Activated naive CD8-positive, alpha-beta T cell treated with anti-CD3 and anti-CD28 coated beads, Interleukin-2, amount 10 ng/mL, durations not matched to agents 7 days and 5 days (primary cell): ENCODE results near the gene CREG2. TPM values are rescaled to one million over a fixed set of nuclear protein-coding genes. Genes with fewer than 3 reads are reported as not detected.
"Not testable (repeated sequence)": the region's sequence is repeated elsewhere in the genome, so short reads cannot be mapped to it uniquely, and the experiment has no call there.

Experiments
- ATAC-seq: fragments of 150-1000 bp; cut with Tn5 transposase; one replicate; pipeline ENCODE4 v1.10.0; 2021; ENCODE audit warnings: low read depth, moderate library complexity
- POLR2A ChIA-PET: fragments of 350-600 bp; sonication (Branson Sonifier 250); formaldehyde crosslinking; loops from one replicate; lab custom pipeline; 2021; ENCODE audit warnings: antibody characterized with exemption; lab: Charles Lee
- DNase-seq: peaks from one replicate; pipeline ENCODE4 v3.0.0; 2021
- H3K27ac Mint-ChIP-seq: one replicate; pipeline ENCODE4 v1.8.0; 2022; ENCODE audit warnings: mild to moderate bottlenecking, mixed read lengths
- H3K27me3 Mint-ChIP-seq: one replicate; pipeline ENCODE4 v1.8.0; 2022; ENCODE audit warnings: mild to moderate bottlenecking, moderate library complexity, mixed read lengths
- H3K36me3 Mint-ChIP-seq: one replicate; pipeline ENCODE4 v1.8.0; 2021; ENCODE audit warnings: mild to moderate bottlenecking, mixed read lengths
- H3K4me1 Mint-ChIP-seq: one replicate; pipeline ENCODE4 v1.8.0; 2021; ENCODE audit warnings: mixed read lengths
- H3K4me3 Mint-ChIP-seq: one replicate; pipeline ENCODE4 v1.8.0; 2022; ENCODE audit warnings: mild to moderate bottlenecking, moderate library complexity, mixed read lengths
- H3K9me3 Mint-ChIP-seq: one replicate; pipeline ENCODE4 v1.8.0; 2021; ENCODE audit warnings: mixed read lengths
- total RNA-seq, 2 experiments: library from RNA; stranded (reverse); gene quantifications; one replicate each; pipeline ENCODE4 v1.2.3, GENCODE V29; 2021

Gene CREG2
- total RNA-seq, 2 experiments from 2014 or later = not detected

DNA sequence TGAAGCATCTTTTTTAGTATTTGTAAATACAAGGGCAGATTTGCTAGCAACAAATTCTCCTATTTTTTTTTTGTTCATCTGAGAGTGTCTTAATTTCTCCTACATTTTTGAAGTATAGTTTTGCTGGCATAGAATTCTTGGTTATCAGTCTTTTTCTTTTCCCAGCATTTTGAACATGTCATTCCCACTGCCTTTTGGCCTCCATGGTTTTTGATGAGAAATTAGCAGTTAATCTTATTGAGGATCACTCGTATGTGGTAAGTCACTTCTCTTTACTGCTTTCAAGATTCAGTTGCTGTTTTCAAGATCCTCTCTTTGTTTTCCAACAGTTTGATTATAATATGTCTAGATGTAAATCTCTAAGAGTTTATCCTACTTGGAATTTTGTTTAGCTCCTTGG lies 61.9 kb downstream of the CREG2 start:
- POLR2A ChIA-PET = interaction anchor here (0.5 to 1.3 kb wide), 2 partner anchors 18 to 738 kb away, joined by 3 read pairs; no protein-coding TSS in a partner anchor

DNA sequence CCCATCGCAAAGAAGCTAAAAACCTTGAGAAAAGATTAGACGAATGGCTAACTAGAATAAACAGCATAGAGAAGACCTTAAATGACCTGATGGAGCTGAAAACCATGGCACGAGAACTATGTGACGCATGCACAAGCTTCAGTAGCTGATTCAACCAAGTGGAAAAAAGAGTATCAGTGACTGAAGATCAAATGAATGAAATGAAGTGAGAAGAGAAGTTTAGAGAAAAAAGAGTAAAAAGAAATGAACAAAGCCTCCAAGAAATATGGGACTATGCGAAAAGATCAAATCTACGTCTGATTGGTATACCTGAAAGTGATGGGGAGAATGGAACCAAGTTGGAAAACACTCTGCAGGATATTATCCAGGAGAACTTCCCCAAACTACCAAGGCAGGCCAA lies 70.7 kb downstream of the CREG2 start:
- H3K4me3 Mint-ChIP-seq, POLR2A ChIA-PET, H3K27ac Mint-ChIP-seq, ATAC-seq, DNase-seq, H3K27me3 Mint-ChIP-seq: not testable (repeated sequence)
- Mint-ChIP-seq H3K9me3 (peaks cover 13% of the 10 kb centered on the region), H3K4me1 (peaks cover 18% of the 10 kb centered on the region), H3K36me3 (peaks cover 16% of the 10 kb centered on the region)

More for the DNA sequence above, 61.9 kb downstream of the CREG2 start:
- H3K27ac Mint-ChIP-seq = no peak overlapping the region
- H3K4me3 Mint-ChIP-seq = no peak overlapping the region
- H3K36me3 Mint-ChIP-seq = peaks cover 4% of the 10 kb centered on the region
- ATAC-seq (no peak), DNase-seq (no peak)
- peaks cover 3% of the 10 kb centered on the region for H3K9me3 Mint-ChIP-seq
- H3K27me3 Mint-ChIP-seq = no peaks in the 10 kb centered on the region
- H3K4me1 Mint-ChIP-seq = peaks cover 8% of the 10 kb centered on the region

DNA sequence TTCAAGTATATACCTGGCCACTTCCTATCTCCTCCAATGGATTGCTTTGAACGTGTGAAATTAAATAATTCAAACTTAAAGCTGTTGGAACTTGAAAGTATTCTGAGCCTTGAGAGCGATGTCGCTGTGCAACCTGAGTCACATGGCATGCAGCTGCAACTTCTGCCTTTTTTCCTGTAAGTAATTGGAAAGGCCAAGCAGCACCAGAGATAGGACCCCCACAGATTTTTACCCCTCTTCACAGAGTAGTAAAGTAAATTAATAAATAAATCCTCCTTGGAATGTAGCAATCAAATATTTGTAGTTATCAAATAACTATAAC lies 75.6 kb downstream of the CREG2 start:
- POLR2A ChIA-PET = interaction anchor here (0.7 to 1.4 kb wide), 3 partner anchors 17 to 58 kb away, joined by 3 to 9 read pairs (median 5); no protein-coding TSS in a partner anchor
- ATAC-seq = no peak
- H3K27me3 Mint-ChIP-seq = no peaks in the 10 kb centered on the region
- peak overlapping the region; percentile 59 for H3K27ac Mint-ChIP-seq
- H3K4me3 Mint-ChIP-seq = peak overlapping the region; percentile 49
- no peak for DNase-seq
- H3K9me3 Mint-ChIP-seq = peaks cover 3% of the 10 kb centered on the region
- H3K4me1 Mint-ChIP-seq = peaks cover 33% of the 10 kb centered on the region
- H3K36me3 Mint-ChIP-seq = peaks cover 6% of the 10 kb centered on the region

DNA sequence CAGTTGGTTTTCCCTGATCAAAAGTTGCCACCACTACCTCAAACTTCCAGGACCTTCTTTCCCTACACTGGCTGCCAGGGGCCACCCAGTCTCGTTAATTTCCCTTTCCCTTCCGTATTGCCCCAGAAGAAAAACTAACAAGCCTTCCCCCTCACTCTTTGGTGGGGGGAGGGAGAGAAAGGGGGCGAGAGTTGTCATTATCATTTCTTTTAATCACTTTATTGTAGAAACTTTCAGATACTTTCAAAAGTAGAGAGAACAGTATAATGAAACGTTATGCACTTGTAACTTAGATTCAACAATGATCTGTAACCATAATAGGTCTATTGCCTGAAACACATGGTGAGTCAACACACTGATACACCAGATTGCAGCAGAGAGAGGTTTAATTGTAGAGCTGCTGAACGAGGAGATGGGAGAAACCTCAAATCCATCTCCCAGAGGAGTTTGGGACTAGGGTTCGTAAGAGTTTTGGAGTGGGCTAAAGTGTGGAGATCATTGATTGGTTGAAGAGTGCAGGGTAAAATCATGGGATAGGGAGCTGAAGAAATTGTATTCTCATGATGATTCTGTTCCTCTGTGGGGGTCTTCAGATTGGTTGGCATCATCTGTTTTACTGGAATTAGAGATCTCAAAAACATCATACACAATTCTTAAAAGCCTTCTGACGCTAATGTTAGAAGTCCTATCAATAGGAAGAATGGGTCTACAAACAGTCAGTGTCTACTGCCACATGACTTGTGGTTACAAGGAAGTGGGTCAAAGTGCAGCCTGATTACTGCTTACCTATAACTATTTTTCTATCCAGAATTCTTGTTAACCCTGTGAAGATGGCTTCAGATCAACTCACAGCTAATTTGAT lies 76.2 kb downstream of the CREG2 start:
- POLR2A ChIA-PET = interaction anchor here (0.7 to 1.4 kb wide), 4 partner anchors 17 to 309 kb away, joined by 3 to 9 read pairs (median 4); partner anchors contain the start of gene RPL31
- Mint-ChIP-seq H3K27ac (peak overlapping the region; percentile 59), H3K27me3 (no peaks in the 10 kb centered on the region), H3K36me3 (peaks cover 7% of the 10 kb centered on the region), H3K9me3 (no peaks in the 10 kb centered on the region), H3K4me1 (peaks cover 33% of the 10 kb centered on the region), H3K4me3 (peak overlapping the region; percentile 49)
- ATAC-seq (no peak), DNase-seq (no peak)

DNA sequence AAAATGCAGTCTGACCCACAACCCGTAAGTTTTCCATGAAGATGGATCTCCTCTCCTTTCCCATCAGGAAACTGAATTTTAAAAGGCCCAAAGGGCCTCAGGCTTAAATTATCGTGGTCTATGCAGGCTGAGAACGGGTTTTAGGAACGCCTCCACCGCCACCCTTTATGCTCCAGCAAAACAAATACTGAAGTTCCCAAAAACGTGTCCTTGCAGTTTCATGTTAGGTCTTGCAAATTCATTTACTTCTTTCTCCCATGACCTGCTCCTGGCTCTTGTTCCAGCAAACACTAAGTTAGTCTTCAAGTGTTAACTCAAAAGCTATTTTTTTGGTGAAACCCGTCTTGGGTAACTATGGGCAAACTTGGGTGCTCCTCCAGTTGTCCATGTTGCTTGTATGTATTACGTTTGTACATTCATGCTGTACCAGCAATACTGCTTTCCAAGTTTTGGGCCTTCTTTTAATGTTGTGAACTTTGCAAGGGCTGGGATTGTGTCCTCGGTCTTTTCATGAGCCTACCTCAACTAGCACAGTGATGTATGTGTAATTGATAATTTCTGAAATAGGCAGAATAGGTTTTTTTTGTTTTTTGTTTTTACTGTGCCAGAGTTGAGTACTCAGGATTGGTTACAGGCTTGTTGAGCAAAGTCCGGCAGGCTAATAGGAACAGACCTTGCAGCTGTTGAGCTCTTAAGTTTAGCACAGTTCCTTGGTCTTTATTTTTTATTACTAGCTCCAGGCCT lies 77.0 kb downstream of the CREG2 start:
- Mint-ChIP-seq H3K36me3 (peaks cover 15% of the 10 kb centered on the region), H3K4me1 (peaks cover 35% of the 10 kb centered on the region), H3K4me3 (peak overlapping the region; percentile 8), H3K9me3 (no peaks in the 10 kb centered on the region), H3K27me3 (no peaks in the 10 kb centered on the region), H3K27ac (peak overlapping the region; percentile 22)
- POLR2A ChIA-PET = interaction anchor here (1.0 to 2.5 kb wide), 2 partner anchors 57 to 308 kb away, joined by 3 to 28 read pairs; partner anchors contain the start of genes CNOT11 and RPL31
- DNase-seq (no peak), ATAC-seq (no peak)

DNA sequence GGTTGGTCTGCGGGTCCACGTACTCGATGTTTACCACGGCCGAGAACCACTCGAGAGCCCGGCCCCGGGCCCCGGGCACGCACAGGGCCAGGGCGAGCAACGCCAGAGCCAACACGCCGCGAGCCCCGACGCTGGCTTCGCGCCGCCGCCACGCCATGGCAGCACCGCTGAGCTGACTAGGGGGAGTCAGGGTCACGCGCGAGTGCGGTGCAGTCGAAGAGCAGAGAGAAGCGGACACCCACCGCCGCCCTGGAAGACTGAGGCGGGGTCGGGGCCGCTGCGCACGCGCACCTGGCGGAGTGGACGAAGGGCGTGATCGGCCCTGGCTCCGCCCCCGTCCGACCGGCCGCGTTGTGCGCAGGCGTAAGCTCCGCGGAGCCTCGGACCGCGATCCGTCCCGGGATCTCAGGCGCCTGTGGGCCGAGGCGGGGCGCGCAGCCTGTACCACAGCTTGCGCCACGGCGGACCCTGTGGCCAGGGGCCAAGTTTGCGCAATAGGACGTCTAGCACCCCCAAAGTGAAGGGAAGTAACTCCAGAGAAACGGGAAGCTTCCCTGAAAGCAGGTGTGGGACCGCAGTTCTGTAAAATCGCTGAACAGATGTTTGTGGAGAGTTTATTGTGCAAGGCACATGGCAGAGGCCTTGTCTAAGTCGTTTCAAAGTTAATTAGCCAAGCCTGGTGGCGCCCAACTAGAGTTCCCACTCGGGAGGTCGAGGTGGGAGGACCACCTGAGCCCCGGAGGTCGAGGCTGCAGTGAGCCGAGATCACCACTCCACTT lies 78.7 kb downstream of the CREG2 start, which contains the start of gene RNF149:
Gene RNF149 (minus strand): TSS at position 270 of the 779 bp plus-strand sequence. CDS start 113 bp downstream, at position 157.
- DNase-seq (peak; percentile 97), ATAC-seq (peak; percentile 78)
- H3K4me1 Mint-ChIP-seq = peaks cover 50% of the 10 kb centered on the region
- no peaks in the 10 kb centered on the region for H3K27me3 Mint-ChIP-seq
- no peaks in the 10 kb centered on the region for H3K9me3 Mint-ChIP-seq
- POLR2A ChIA-PET = interaction anchor here (0.6 to 2.5 kb wide), 18 partner anchors 9 to 392 kb away, joined by 3 to 32 read pairs (median 5); partner anchors contain the start of genes CNOT11, CREG2 and RFX8
- peaks cover 19% of the 10 kb centered on the region for H3K36me3 Mint-ChIP-seq
- peak within 1 kb of the TSS; percentile 98 for H3K4me3 Mint-ChIP-seq
- peak within 1 kb of the TSS; percentile 96 for H3K27ac Mint-ChIP-seq

DNA sequence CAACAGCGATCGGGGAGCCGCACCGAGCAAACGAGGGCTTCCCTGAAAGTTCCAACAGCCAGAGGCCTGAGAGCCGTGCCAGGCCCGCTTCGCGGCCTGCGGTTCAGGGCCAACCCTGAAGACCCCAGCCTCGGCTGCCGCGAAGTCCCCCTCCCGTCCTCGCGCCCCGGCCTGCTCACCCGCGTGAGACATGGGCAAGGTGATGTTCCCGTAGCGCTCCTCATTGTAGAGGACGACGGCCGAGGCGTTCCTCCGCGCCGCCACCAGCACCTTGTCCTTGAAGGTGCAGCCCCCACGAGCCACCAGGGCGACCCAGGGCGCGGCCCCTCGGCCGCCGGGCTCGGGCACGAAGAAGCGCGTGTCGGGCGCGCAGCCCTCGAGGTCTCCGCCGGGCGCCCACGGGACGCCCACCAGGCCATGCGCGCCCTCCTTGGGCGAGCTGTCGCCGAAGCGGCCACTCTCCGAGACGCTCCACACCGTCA lies 79.3 kb downstream of the CREG2 start:
- ATAC-seq (peak; percentile 22), DNase-seq (no peak)
- Mint-ChIP-seq H3K27ac (peak overlapping the region; percentile 96), H3K27me3 (no peaks in the 10 kb centered on the region), H3K9me3 (no peaks in the 10 kb centered on the region), H3K36me3 (peaks cover 22% of the 10 kb centered on the region), H3K4me3 (peak overlapping the region; percentile 98), H3K4me1 (peaks cover 52% of the 10 kb centered on the region)
- POLR2A ChIA-PET = interaction anchor here (0.8 to 2.5 kb wide), 13 partner anchors 10 to 167 kb away, joined by 3 to 32 read pairs (median 5); partner anchors contain the start of genes CNOT11 and RFX8

DNA sequence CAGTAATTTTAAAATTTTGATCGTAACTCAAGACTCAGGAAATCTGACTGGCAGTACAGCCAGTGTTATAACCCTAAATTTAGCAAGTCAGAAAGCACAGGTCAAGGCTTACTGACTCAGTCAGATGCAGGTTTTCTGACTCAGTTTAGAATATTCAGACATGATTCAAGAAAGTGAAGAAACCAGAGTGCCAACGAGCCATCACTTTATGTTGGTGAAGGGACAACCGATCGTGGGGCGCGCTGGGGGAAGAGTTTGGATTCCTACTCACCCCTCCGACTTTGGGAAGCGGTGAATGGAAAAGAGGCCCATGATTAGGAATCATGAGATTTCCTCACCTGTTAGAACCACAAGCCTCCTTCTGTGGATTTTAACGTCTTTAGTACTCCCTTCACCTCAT lies 79.8 kb downstream of the CREG2 start:
- Mint-ChIP-seq H3K9me3 (no peaks in the 10 kb centered on the region), H3K4me3 (peak overlapping the region; percentile 98), H3K27me3 (no peaks in the 10 kb centered on the region), H3K27ac (peak overlapping the region; percentile 96), H3K4me1 (peaks cover 56% of the 10 kb centered on the region), H3K36me3 (peaks cover 25% of the 10 kb centered on the region)
- ATAC-seq = no peak
- POLR2A ChIA-PET = interaction anchor here (1.0 to 2.5 kb wide), 8 partner anchors 15 to 54 kb away, joined by 3 to 32 read pairs (median 12); partner anchors contain the start of gene CNOT11
- DNase-seq = no peak

DNA sequence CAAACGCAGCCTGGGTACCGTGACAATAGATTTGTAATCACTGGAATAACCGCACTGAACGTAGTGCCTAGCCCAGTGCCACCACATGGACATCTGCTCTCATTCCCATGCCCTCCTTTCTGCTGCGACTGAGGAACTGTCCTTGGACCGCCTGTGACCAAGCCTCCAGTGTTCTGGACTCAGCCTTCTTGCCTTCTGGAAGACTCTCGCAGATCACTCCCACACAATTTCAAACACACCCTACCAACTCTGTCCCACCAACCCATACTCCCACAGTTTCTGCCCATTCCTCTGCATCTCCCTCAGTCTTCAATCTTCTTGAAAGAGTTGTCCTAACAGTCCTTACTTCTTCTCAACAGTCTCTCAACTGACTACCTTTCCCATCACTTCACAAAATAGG lies 80.9 kb downstream of the CREG2 start:
- no peak for DNase-seq
- peaks cover 30% of the 10 kb centered on the region for H3K36me3 Mint-ChIP-seq
- peak overlapping the region; percentile 96 for H3K27ac Mint-ChIP-seq
- no peak for ATAC-seq
- peaks cover 58% of the 10 kb centered on the region for H3K4me1 Mint-ChIP-seq
- no peaks in the 10 kb centered on the region for H3K9me3 Mint-ChIP-seq
- H3K4me3 Mint-ChIP-seq = peak overlapping the region; percentile 98
- no peaks in the 10 kb centered on the region for H3K27me3 Mint-ChIP-seq
- POLR2A ChIA-PET = interaction anchor here (0.6 to 1.3 kb wide), 7 partner anchors 19 to 1431 kb away, joined by 3 to 14 read pairs (median 5); partner anchors contain the start of gene CNOT11

DNA sequence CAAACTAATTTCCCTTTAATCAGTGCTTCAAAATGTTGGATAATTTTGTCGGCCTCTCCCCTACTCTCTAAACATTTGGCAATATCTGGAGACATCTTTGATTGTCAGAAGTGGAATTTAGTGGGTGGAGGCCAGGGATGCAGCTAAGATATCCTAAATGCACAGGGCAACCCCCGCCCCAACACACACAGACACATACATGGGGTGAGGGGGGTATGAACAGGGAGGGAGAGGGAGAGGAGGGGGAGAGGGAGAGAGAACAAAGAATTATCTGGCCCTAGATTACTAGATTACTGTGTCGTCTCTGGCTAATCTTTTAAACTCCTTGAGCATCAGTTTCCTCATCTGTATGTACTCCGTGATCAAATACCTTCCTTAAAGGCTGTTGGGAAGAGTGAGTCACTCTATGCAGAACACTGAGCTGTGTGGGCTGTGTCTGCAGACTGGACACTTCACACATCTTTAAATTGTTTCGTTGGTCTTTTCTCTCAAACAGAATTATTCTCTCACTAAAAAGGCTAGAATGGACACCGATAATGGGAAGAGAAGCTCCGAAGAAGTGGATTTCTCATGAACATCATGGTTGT lies 81.7 kb downstream of the CREG2 start:
- Mint-ChIP-seq H3K27me3 (no peaks in the 10 kb centered on the region), H3K9me3 (no peaks in the 10 kb centered on the region), H3K4me3 (peak overlapping the region; percentile 98), H3K4me1 (peaks cover 55% of the 10 kb centered on the region), H3K36me3 (peaks cover 30% of the 10 kb centered on the region), H3K27ac (peak overlapping the region; percentile 96)
- POLR2A ChIA-PET = interaction anchor here (0.6 kb wide), 1 partner anchor 1431 kb away, joined by 3 read pairs; no protein-coding TSS in a partner anchor
- ATAC-seq = no peak
- no peak for DNase-seq

DNA sequence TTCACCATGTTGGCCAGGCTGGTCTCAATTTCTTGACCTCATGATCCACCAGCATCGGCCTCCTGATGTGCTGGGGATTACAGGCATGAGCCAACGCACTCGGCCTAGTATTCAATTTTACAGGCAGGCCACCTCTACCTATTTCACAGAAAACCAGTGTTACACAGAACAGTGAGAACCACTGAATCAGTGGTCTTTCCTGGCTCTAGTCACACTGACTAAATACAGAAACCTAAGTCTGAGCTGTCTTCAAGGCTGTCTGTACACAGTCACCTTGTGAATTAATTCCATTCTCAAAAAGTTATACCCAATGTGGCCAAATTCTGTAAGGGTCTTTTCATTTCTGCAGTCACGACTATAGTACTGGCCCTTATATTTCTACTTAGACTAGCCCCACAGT lies 82.3 kb downstream of the CREG2 start:
- Mint-ChIP-seq H3K36me3 (peaks cover 31% of the 10 kb centered on the region), H3K27ac (peak overlapping the region; percentile 50), H3K27me3 (no peaks in the 10 kb centered on the region), H3K9me3 (no peaks in the 10 kb centered on the region), H3K4me1 (peaks cover 52% of the 10 kb centered on the region), H3K4me3 (peak overlapping the region; percentile 98)
- ATAC-seq (no peak), DNase-seq (no peak)
- POLR2A ChIA-PET = no interaction called here

DNA sequence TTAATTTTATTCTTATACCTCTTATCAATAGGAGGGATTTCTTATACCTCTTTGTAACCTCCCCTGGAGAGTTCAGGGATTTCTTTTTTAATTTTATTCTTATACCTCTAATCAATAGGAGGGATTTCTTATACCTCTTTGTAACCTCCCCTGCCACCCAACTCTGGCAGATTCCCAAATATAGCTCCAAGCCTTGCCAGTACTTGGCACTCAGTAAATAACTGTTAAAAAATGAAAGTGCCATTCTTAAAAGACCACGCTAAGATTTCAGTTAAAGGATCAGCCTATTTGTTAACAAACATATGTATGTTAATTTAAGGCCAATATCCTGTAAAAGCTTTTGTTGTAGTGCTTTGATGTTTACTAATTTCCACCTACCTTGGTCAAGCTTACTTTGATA lies 83.6 kb downstream of the CREG2 start:
- H3K4me1 Mint-ChIP-seq = peaks cover 60% of the 10 kb centered on the region
- peaks cover 34% of the 10 kb centered on the region for H3K36me3 Mint-ChIP-seq
- H3K27me3 Mint-ChIP-seq = no peaks in the 10 kb centered on the region
- no peaks in the 10 kb centered on the region for H3K9me3 Mint-ChIP-seq
- ATAC-seq (no peak), DNase-seq (no peak)
- POLR2A ChIA-PET = interaction anchor here (1.3 kb wide), 1 partner anchor 50 kb away, joined by 4 read pairs; the partner anchor contains the start of gene CNOT11
- H3K4me3 Mint-ChIP-seq = peak overlapping the region; percentile 48
- no peak overlapping the region for H3K27ac Mint-ChIP-seq
